K562 (cell line): Measurements from ENCODE around the gene POMGNT2. TPM values are rescaled to one million over a fixed set of nuclear protein-coding genes. Genes with fewer than 3 reads are reported as not detected.

Experiments
- BRCA1 ChIP-seq, 2 experiments: fragments of 450-650 bp in 1 of 2; sonication (generic) in 1 of 2; formaldehyde crosslinking in 1 of 2; IDR thresholded peaks; 2 replicates each; pipeline versions ENCODE4 v1.5.0 to v1.6.1; 2017 to 2020; ENCODE audit warnings: mild to moderate bottlenecking in 1 of 2, missing genetic modification reagents in 1 of 2
- DIDO1 ChIP-seq: fragments of 450-650 bp; IDR thresholded peaks from 2 replicates; pipeline ENCODE4 v1.6.1; 2016; ENCODE audit warnings: low read depth, missing biosample characterization, missing genetic modification characterization
- GABPB1 ChIP-seq: sonication (generic); formaldehyde crosslinking; IDR thresholded peaks from 2 replicates; pipeline ENCODE4 v1.8.0; 2022; ENCODE audit warnings: mild to moderate bottlenecking, missing genetic modification reagents
- NR4A1 ChIP-seq, 2 experiments: fragments of 250-450 bp in 1 of 2; fragments of 450-650 bp in 1 of 2; sonication (Bioruptor Pico) in 1 of 2; IDR thresholded peaks; 2 replicates each; pipeline versions ENCODE4 v1.4.0 to v1.6.1; 2016 to 2020; ENCODE audit warnings: mild to moderate bottlenecking in 2 of 2, missing compliant biosample characterization in 1 of 2, missing genetic modification characterization in 1 of 2, moderate library complexity in 1 of 2
- ZNF140 ChIP-seq: fragments of 250-450 bp; sonication (Bioruptor Pico); IDR thresholded peaks from 2 replicates; pipeline ENCODE4 v1.8.0; 2021; ENCODE audit warnings: moderate library complexity, mild to moderate bottlenecking, inconsistent platforms
- polyA plus RNA-seq, 8 experiments: library from polyadenylated mRNA; depleted of rRNA in 4 of 8; stranded (reverse) in 5 of 8; unstranded in 3 of 8; fragments of >200 nt; fragmentation: Nextera tagmentation in 2 of 8; fragmentation: Illumina TruSeq in 1 of 8; extraction: Ambion mirVana in 2 of 8; extraction: Trizol in 1 of 8; gene quantifications; 2 replicates each; pipeline versions ENCODE4 v1.2.1 to v1.2.3, GENCODE V29; 2011 to 2014; ENCODE audit warnings: inconsistent platforms in 1 of 8, missing spikeins in 1 of 8
- total RNA-seq, 7 experiments: library from RNA; depleted of rRNA in 6 of 7; stranded (reverse); fragments of >200 nt in 6 of 7; fragmentation: Illumina TruSeq in 2 of 7; extraction: Trizol in 2 of 7; gene quantifications; 2 replicates each; pipeline versions ENCODE4 v1.2.1 to v1.2.3, GENCODE V29; 2011 to 2021; ENCODE audit warnings: low replicate concordance in 1 of 7
- TF ChIP-seq, protein P1 (sequence below): sonication (generic); formaldehyde crosslinking; IDR thresholded peaks from 2 replicates; pipeline ENCODE4 v1.8.0; 2022; ENCODE audit warnings: missing genetic modification reagents, mild to moderate bottlenecking, moderate library complexity, borderline replicate concordance
- TF ChIP-seq, protein P2 (sequence below): fragments of 450-650 bp; conservative IDR thresholded peaks from 2 replicates; pipeline ENCODE4 v1.6.1; 2016; ENCODE audit warnings: missing genetic modification characterization, low read depth, mild to moderate bottlenecking, control low read depth, missing compliant biosample characterization
- TF ChIP-seq, protein P3 (sequence below): fragments of 250-450 bp; sonication (Bioruptor Pico); IDR thresholded peaks from 2 replicates; pipeline ENCODE4 v1.5.0; 2021

Gene POMGNT2
- total and polyA plus RNA-seq, 9 of the 15 experiments (the other 6 are each of a cell fraction or from before 2014, with no cell fraction given): 0.65 to 14.1 (median 10.3) TPM

DNA sequence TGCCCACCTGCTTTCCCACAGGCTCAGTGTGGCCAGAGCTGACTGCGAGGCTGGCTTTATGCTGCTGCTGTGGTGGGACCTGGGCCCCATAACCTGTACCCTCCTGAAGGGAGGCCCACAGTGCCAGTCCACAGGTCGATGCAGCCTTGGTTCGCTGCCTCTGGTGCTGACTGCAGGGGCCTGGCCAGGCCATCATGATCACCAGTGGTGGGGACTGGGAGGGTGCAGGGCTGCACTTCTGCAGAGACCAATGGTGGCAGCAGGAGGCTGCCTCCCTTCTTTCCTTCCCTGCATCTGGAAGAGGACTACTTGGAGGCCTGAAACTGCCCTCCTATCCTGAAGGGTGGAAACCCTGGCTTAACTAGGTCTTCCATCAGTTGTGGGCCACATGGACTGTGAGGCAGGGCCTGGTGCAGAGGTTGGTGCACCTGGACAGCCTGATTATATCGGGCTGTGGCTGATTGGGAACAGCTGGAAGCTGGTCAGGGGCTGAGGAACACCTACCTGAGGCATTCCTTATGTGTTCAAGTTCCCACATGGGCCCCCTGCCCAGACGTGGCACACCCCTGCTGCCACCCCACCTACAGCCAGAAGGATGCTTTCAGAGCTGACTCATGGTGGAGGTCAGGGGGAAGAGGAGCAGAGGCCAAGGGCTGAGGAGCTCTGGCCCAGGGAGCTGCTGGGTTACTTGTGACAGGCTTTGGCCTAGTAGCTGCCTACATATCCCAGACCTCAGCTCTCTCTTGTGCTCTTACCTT lies 29.8 kb downstream of the POMGNT2 start (continued):
- TF ChIP-seq, protein P1, sequence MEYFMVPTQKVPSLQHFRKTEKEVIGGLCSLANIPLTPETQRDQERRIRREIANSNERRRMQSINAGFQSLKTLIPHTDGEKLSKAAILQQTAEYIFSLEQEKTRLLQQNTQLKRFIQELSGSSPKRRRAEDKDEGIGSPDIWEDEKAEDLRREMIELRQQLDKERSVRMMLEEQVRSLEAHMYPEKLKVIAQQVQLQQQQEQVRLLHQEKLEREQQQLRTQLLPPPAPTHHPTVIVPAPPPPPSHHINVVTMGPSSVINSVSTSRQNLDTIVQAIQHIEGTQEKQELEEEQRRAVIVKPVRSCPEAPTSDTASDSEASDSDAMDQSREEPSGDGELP (CRISPR knock-in tag): no peak
- TF ChIP-seq, protein P2, sequence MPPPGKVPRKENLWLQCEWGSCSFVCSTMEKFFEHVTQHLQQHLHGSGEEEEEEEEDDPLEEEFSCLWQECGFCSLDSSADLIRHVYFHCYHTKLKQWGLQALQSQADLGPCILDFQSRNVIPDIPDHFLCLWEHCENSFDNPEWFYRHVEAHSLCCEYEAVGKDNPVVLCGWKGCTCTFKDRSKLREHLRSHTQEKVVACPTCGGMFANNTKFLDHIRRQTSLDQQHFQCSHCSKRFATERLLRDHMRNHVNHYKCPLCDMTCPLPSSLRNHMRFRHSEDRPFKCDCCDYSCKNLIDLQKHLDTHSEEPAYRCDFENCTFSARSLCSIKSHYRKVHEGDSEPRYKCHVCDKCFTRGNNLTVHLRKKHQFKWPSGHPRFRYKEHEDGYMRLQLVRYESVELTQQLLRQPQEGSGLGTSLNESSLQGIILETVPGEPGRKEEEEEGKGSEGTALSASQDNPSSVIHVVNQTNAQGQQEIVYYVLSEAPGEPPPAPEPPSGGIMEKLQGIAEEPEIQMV: no peak
- TF ChIP-seq DIDO1 (no peak), ZNF140 (CRISPR knock-in tag) (no peak), NR4A1 (CRISPR knock-in tag; IDR thresholded peaks at IDR 0.05) (no peak), NR4A1 (tag; IDR thresholded peaks at IDR 0.05) (no peak), BRCA1 (IDR thresholded peaks at IDR 0.05) (no peak), BRCA1 (CRISPR knock-in tag; IDR thresholded peaks at IDR 0.05) (no peak), GABPB1 (CRISPR knock-in tag) (no peak)
- TF ChIP-seq, protein P3, sequence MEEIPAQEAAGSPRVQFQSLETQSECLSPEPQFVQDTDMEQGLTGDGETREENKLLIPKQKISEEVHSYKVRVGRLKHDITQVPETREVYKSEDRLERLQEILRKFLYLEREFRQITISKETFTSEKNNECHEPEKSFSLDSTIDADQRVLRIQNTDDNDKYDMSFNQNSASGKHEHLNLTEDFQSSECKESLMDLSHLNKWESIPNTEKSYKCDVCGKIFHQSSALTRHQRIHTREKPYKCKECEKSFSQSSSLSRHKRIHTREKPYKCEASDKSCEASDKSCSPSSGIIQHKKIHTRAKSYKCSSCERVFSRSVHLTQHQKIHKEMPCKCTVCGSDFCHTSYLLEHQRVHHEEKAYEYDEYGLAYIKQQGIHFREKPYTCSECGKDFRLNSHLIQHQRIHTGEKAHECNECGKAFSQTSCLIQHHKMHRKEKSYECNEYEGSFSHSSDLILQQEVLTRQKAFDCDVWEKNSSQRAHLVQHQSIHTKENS: no peak
